Measurements from ENCODE around the gene PTGIS. TPM values are rescaled to one million over a fixed set of nuclear protein-coding genes. Genes with fewer than 3 reads are reported as not detected.

The PTGIS gene
- total RNA-seq, 4 donors from 2014 or later = 17.0 to 39.2 (median 32.4) TPM

DNA sequence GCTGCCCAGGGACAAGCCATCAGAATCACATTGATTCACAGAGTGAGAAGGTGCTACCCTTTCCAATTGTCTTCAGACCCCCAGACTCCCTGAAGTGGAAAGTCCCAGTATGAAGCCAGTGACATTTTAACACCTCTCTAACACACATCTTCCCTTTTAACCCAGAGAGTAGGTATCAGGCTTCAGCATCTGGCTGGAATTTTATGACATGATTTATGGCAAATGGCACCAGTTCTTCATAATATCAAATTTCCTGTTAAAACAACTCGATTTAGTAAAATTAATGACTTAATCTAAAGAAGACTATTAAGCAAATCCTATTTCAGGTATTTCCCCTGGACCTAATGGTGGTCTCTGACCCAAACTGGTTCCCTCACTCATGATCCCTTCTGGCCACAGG, 110.5 kb downstream of the PTGIS start:
- no peak for TF ChIP-seq CTCF (IDR thresholded peaks at IDR 0.05; ENCODE audit: low read depth)

GRCh38 chr20:49456646-49457045, 111.3 kb downstream of the PTGIS start:
- no peak for TF ChIP-seq CTCF (IDR thresholded peaks at IDR 0.05; ENCODE audit: low read depth)

DNA sequence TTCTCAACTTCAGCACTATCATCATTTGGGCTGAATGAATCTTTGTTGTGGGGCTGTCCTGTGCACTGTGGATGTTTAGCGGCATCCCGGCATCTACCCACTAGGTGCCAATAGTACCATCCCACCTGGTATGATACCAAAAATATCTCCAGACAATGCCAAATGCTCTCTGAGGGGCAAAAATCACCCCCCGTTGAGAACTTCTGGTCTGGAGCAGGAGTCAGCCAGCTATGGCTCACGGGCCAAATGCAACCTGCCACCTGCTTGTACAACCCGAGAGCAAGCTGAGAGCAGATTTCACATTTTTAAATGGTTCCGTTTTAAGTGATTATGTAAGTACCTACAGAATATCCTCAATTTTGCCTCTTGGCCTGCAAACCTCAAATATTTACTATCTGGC, 112.2 kb downstream of the PTGIS start:
- TF ChIP-seq CTCF (IDR thresholded peaks at IDR 0.05; ENCODE audit: low read depth) = no peak

Other genes with a start within 250 kb of the PTGIS start
- gene KCNB1, start 85.5 kb downstream of the PTGIS start, total RNA-seq = 10 to 100 TPM in 3 of 4 donors, 1 to 10 TPM in 1; 8.7 to 24.5 (median 17.7) TPM
- 10 to 100 TPM; 18.1 to 26.2 (median 21.2) TPM for gene B4GALT5, start 145.7 kb upstream of the PTGIS start, total RNA-seq
- 10 to 100 TPM in 1 of 4 donors, 1 to 10 TPM in 3; 7.1 to 12.4 (median 8.9) TPM for gene SLC9A8, start 244.7 kb upstream of the PTGIS start, total RNA-seq

Data from subcutaneous adipose tissue (tissue), 4 donors.